ENCODE data around the gene ADCYAP1.
A peak's percentile ranks its signal among the peaks of the same experiment; 100 is the strongest.
"Not testable (repeated sequence)": the region's sequence is repeated elsewhere in the genome, so short reads cannot be mapped to it uniquely, and the experiment has no call there.

Gene ADCYAP1

DNA sequence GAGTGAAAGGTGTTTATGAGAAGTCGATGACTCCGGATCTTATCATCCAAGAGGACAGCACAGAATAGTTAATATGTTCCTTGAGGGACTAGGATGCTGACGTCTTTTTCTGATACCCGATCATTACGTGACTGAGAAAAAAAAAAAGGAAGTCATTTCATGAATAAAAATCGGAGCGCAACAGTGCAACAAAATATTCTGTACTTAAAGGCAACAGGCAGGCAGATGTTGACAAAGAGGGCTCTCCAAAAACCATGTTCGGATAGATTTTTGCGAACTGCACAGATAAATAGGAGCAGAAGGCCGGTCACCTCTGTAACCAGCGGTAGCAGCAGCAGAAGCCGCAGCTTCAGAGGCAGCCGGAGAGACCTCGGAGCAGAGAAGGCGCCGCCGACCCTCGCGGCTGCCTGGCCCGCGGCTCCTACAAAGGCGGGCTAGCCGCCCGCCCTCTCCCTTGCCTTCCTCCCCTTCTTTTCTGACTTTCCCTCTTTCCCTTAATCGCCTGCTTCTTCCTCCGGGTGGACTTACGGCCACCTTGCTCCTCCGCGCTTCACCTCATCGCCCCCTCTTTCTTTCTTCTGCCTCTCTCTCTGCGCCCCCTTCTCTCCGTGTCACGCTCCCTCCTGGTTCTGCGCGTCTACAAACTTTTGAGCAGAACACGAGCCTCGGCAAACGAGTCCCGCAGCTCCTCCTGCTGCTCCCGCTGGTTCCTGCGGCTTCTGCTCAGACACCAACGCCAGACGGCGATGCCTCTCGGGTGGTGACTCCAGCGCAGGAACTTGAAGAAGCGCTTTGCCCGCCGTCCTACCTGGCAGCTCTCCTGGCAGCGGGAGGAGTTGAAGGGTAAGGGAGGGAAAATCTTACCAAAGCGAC, at the start of gene ADCYAP1:
Gene ADCYAP1, plus strand, starts transcription at position 654 of the 873 bp plus-strand sequence. CDS start 516 bp downstream, outside the sequence.
- no peak within 1 kb of the TSS for H3K27ac ChIP-seq
- DNase-seq (ENCODE audit: low read depth, low spot score), result no peak

DNA sequence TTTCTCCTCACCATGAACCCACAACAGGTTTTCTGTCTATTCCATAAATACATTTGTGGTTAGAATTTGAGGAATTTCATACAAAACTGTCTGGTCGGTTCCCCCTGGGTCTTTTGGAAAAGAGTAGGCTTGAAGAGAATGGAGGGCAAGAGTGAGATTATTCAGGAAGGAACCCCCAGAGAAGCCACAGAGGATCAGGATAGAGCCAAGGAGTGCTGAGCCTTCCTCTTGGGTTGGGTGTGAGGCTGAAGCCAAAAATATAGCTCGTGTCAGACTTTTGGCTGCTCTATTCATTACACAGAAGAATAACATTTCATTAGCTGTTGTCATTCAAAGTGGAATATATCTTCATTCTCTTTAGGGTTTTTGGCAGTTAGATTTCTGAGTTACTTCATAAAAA, 46.7 kb upstream of the ADCYAP1 start:
- no peak for DNase-seq (ENCODE audit: low read depth, low spot score)
- no peak overlapping the region for H3K27ac ChIP-seq

DNA sequence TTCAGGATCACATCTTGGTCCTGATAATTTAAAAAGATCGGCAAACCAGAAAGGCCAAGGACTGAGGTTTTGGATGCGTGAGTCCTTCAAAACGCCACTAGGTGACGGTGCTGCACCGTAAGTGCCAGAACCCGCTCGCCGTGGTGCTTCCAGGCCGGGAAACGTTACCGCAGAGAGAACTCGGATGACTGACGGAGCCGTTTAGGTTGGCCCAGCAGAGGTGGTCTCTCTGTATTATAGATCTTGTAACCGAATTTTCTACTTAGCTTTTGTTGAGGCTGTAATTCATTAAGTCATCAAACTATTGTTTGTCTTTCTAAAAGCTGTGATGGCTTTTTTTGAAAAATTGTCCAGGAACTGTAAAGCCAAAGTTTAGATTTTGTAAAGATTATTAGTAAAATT, 39.8 kb upstream of the ADCYAP1 start:
- no peak overlapping the region for H3K27ac ChIP-seq

DNA sequence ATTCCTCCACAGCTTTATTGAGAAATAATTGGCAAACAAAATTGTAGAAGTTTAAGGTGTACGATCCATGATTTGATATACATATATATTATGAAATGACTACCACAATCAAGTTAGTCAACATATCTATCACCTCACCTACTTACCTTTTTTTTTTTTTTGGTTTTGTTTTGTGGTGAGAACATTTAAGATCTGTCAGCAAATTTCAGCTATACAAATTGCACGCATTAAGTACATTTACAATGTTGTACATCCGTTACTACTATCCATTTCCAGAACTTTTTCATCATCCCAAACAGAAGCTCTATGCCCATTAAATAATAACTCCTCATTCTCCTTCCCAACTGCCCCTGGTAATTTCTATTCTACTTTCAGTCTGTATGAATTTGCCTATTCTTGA, 37.4 kb upstream of the ADCYAP1 start:
- H3K27ac ChIP-seq, result no peak overlapping the region
- DNase-seq (ENCODE audit: low read depth, low spot score), result no peak

More for the DNA sequence above, 39.8 kb upstream of the ADCYAP1 start:
- peak; percentile 24 for DNase-seq (ENCODE audit: low read depth, low spot score)

DNA sequence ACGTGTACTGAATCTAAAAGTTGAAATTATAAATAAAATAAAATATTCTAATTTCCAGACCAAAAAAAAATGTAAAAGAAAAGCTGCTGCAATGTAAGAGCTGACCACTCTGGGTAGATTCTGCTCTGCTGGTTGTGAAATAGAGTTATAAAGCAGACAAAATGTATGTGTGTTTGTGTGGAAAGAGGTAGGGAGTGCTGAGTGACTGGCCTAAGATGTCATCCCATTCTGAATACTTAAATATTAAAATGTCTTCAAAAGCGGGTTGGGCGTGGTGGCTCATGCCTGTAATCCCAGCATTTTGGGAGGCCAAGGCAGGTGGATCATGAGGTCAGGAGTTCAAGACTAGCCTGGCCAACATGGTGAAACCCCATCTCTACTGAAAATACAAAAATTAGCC, 31.2 kb upstream of the ADCYAP1 start:
- not testable (repeated sequence) for H3K27ac ChIP-seq; DNase-seq (ENCODE audit: low read depth, low spot score)

DNA sequence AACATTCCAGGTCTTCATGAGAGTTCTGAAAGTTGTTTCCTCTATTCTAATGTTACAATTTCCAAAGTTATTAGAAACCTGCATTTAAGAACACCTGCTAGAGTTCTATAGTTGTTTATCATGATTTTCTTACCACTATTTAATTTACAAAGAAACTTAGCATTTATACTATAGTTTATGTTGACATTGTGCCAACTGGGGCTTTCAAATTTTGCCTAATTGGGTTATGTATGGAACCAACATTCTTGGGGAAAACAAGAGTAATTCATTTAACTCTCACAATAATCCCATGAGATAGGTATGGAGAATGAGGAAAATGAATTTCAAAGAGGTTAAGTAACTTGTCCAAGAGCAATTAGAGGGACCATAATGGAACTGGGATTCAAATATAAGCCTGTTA, 28.8 kb upstream of the ADCYAP1 start:
- H3K27ac ChIP-seq, result no peak overlapping the region
- DNase-seq (ENCODE audit: low read depth, low spot score), result no peak

DNA sequence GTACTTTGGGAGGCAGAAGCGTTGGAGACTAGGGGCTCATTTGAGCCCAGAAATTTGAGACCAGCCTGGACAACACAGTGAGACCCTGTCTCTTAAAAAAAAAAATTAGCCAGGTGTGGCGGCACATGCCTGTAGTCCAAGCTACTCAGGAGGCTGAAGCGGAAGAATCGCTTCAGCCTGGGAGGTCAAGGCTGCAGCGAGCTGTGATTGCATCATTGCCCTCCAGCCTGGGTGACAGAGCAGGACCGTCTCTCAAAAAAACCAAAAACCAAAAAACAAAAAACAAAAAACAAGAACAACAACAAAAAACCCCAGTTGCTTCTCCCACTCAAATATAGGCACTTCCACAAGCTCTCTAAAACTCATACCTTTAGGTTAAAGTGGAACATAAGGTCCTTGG, 27.4 kb upstream of the ADCYAP1 start:
- DNase-seq (ENCODE audit: low read depth, low spot score), result no peak
- no peak overlapping the region for H3K27ac ChIP-seq

DNA sequence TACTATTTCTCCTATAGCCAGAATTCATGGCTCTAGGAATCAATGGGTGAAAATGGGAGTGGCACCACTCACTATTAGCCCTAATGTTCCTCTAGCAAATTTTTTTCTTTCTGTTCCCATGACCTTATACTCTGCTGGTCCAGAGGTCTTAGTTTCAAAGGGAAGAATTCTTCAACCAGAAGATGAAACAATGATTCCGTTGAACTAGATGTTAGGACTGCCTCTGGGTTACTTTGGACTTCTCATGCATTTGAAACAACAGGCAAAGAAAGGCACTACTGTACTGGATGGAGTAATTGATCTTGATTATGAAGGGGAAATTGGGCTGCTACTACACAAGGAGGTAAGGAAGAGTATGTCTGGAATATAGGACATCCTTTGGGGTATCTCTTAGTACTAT, 18.6 kb upstream of the ADCYAP1 start:
- no peak overlapping the region for H3K27ac ChIP-seq
- DNase-seq (ENCODE audit: low read depth, low spot score), result no peak

DNA sequence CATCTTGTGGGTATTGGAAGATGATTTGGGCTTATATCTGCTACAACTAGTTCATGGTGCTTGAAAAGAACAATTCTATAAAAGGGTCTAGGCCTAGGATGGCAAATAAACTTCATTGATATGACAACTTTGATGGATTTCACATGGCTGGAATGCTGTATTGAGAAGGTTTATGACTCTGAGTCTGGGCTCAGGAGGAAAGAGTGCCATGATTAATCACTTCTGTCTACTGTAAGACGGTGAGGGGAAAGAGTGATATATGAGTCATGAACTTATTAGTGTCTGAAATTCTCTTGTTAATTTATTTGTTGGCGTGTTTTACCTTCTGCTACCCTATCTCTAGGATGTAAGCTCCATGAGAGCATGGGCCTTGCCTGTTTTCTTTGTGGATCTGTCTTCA, 17.0 kb upstream of the ADCYAP1 start:
- no peak overlapping the region for H3K27ac ChIP-seq
- peak; percentile 18 for DNase-seq (ENCODE audit: low read depth, low spot score)

DNA sequence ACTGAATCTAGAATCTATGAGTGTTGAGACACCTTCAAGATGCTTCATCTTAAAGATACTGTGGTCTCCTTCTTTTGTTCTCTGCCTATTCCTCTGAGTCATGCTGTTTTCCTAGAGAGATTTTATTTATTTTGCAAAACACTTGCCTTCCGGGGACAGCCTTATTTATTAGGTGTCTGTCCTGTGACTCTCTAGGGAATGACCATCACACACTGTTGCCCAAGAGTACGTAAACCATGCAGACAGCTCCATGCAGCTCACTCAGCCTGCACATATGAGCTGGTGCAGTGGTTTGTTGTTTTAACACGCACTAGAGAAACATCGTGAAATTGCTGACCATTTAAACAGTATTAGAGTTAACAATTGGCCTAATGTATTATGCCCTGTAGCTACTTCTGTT, 12.4 kb upstream of the ADCYAP1 start:
- no peak for DNase-seq (ENCODE audit: low read depth, low spot score)

DNA sequence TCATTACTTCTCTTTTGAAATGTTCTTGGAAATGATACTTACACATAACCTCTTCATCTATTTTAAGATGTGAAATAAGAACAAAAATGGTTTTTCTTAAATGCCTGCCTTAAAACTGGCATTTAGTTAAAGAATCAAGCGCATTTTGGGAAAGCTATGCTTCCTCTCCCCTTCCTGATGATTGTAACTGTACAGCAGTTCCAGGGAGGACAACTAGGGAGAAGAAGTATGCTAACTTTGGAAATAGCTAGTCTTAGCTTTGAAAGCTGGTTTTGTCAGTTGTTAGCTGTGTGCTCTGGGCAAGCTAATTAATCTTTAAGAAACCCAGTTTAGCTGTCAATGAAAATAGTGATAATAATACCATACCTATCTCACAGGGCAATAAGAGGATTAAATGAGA, 8.4 kb upstream of the ADCYAP1 start:
- no peak for DNase-seq (ENCODE audit: low read depth, low spot score)
- no peak overlapping the region for H3K27ac ChIP-seq

More for the DNA sequence above, 12.4 kb upstream of the ADCYAP1 start:
- H3K27ac ChIP-seq, result no peak overlapping the region

DNA sequence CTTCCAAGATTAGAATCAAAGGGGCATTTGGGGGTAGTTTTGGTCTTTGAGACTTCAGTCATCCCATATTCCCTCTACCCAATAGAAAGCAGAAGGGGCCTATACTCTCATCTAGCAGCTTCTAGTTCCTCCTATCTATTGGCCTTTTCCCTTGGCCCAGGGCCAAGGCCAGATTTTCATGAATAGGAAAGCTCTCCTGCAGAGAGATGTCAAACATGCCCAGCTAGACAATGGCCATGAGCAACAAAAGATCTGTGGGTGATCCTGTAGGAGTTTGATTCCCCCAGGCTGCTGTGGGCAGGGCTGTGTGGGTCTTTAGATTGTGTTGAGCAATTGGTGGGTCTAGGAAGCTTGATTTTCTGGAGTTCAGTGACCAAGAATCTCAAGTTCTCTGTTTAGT, 2.9 kb upstream of the ADCYAP1 start:
- DNase-seq (ENCODE audit: low read depth, low spot score), result no peak
- H3K27ac ChIP-seq, result no peak overlapping the region

DNA sequence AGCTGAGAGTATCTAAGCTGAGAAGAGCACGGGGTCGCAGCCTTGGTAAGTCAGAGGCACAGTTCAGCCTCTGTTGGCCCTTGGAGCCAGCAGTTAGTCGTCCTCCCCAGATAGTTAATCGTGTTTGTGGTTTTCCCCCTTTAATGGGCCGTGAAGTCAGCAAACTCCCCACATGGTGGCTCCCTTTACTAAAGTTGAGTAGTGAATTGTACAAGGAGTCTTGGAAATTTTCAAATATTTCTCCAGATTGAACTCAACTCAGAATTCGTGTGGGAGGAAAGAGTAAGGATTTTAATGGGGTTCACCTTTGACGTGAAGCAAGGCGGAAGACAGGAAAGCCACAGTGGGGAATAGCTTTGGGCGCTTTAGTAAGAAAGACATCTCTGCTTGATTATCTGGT, 2.4 kb upstream of the ADCYAP1 start:
- no peak overlapping the region for H3K27ac ChIP-seq
- no peak for DNase-seq (ENCODE audit: low read depth, low spot score)

DNA sequence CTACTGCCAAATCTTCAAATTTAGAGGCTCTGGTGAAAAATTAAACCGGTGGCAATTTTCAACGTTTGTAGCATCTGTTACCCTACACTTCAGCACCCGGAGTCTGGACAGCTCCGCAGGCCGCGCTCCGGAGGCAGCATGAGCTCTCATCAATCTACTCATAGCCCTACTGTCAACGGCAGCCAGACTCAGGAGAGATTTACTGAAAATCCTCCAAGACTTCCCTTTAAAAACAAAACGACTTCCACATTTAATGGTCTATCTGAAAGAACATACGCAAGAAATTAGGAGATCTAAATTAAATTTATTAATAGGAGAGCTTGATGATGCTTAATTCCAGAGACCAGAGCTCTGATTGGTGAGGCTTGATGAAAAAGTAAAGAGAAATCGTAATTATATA, 970 bp upstream of the ADCYAP1 start:
- H3K27ac ChIP-seq, result no peak overlapping the region
- DNase-seq (ENCODE audit: low read depth, low spot score), result no peak

DNA sequence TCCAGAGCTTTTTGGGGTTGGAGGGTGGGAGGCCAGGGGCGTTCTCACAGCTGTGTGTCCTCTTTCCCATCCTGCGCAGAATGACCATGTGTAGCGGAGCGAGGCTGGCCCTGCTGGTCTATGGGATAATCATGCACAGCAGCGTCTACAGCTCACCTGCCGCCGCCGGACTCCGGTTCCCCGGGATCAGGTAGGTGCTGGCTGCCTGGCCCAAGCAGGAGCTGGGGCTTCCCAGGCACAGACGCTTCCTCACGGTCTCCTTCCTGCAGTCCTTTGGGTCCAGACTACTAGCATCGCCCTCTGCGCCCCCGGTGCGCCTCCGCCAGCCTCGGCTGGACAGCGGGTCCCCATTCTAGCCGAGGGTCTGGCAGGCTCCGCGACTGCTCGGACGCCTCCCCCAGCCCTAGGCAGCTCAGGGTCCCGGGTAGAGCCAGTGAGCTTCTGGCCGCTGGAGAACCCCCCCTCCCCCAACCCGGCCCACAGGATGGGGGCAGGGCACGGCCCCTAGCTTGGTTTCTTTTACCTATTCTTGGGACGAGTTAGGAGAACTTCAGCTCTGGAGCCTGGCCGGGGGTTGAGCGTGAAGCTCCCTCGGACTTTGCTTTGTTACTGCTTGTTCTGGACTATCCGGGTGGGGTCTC, 756 bp downstream of the ADCYAP1 start:
- H3K27ac ChIP-seq, result no peak overlapping the region

DNA sequence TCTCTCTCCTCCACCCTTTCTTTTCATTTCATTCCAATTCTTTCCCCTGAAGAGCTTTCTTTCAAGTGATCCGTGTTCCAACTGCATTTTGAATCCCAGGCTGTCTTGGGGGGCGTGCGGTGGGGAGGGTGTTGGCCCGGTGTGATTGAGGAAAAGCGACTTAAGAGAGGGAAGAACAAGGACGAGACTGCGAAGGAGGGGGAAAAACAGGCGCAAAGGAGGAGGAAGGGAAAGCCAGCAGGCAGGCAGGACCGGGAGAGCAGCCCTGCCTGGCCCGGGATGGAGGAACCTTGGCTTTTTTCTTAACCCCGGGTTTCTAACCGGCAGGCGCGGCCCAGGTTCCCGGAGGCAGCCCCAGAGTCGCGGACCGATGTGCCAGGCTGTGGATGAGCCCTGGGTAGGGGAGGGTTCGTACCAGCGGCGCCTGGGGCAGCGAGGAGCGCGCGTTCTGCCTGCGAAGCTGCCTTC, 1.3 kb downstream of the ADCYAP1 start:
- H3K27ac ChIP-seq, result no peak overlapping the region
- no peak for DNase-seq (ENCODE audit: low read depth, low spot score)

More for the DNA sequence above, 756 bp downstream of the ADCYAP1 start:
- no peak for DNase-seq (ENCODE audit: low read depth, low spot score)

DNA sequence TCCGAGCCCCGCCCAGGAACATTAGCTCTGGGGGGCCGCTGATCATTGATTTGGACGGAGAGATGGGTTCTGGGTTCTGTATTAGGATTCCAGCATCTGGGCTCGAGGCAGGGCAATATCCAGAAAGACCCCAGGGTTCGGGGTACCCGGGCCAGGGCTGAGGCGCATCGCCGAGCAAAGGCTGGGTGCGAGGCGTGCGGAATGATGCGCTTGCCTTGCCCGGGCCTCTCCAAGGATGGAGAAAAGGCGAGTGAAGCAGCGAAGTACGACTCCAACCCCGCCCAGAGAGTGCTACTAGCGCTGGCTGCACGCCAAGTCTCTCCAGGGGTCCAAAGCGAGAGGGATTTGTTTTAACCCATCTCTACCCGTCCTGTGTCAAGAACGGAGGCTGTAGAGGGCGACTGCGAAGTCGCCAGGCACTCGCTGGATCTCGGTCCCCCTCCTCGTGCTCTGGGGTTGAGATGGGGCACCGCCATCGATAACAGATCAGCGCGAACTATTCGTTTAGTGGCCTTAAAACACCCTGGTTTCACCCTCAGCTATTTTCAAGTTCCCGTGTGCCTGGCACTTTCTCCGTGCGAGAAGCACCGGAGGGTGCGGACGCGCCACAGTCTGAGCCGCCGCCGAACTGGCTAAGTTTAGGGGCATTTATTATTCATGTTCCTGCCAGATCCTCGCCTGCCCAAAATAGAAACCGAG, 1.9 kb downstream of the ADCYAP1 start:
- no peak for DNase-seq (ENCODE audit: low read depth, low spot score)
- no peak overlapping the region for H3K27ac ChIP-seq

DNA sequence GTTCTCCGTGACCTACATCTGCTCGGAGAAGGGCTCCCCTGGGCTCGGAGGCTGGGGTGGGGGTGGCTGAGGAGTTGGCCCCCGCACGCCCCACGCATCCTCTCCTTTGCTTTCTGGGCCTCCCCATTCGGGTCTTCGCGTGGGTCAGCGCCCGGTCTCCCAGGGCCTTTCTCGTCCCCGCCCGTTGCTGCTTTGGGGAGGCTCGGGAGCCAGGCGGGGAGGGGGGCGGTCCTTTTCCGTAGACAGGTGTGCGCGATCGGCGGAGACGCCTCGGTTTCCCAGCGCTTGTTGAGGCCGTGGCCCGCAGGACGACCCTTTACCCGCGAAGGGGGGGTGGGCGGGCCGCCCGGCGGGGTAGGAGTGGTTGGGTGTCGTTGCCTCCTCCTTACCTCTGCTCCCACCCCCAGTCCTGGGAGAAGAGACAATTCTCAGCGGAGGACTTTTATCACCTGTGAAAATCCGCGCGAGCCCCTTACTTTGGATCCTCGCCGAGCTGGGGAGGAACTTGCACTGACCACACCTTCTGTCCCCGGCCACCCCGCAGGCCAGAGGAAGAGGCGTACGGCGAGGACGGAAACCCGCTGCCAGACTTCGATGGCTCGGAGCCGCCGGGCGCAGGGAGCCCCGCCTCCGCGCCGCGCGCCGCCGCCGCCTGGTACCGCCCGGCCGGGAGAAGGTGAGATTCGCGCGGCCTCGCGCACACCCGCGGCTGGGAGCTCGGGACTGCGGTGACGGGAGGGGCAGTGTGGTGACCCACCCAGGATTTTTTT, 2.6 kb downstream of the ADCYAP1 start:
- no peak for DNase-seq (ENCODE audit: low read depth, low spot score)
- no peak overlapping the region for H3K27ac ChIP-seq

DNA sequence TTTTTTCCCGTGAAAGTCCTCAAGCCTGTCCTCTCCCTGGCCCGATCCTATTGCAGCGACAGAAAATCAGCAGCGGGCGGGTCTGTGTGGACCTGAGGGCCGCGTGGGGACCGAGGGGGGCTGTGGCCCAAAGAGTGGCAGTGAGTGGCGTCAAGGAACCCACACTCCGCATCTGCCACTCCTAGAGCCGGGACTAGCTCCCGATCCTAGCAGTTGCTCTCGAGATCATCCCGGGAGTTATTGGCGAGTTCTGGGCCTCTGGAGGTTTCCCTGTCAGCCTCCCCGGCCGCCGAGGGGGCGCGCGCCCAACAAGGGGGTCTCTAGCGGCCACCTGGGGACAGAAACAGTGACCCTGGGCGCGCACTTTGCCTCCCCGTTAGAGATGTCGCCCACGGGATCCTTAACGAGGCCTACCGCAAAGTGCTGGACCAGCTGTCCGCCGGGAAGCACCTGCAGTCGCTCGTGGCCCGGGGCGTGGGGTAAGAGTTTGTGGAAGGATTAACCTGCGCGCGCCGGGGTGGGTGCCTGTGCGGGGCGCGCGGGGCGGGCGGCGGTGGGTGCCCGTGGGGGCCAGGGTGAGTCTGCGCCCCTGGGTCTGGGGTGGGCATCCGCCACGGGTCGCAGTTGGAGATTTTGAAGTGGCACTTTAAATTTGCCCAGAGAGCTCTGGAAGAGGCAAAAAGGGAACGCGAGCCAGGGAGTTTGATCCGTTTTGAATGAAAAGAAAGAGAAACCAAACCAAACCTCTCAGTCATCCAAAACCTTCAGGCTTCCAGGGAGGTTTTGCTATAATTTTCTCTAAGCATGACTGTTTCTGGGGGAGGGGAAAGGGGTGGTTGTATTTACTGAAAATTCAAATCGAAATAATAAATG, 3.5 kb downstream of the ADCYAP1 start:
- H3K27ac ChIP-seq, result no peak overlapping the region
- no peak for DNase-seq (ENCODE audit: low read depth, low spot score)
